IMR-90 (cell line): Measurements from ENCODE around the gene NHLRC3. TPM values are rescaled to one million over a fixed set of nuclear protein-coding genes. Genes with fewer than 3 reads are reported as not detected.

Source experiments
- ATAC-seq: fragments of 200-7000 bp; cut with Tn5 transposase; 2 replicates; pipeline ENCODE4 v1.9.1; 2020; ENCODE audit warnings: low read depth, mild to moderate bottlenecking, moderate library complexity
- BruUV-seq: library from RNA; stranded (reverse); fragments of 400-500 nt; replicated peaks from 2 replicates; lab custom pipeline; 2021; lab: Mats Ljungman, UMichigan
- CTCF ChIA-PET: fragments of 300-600 bp; formaldehyde crosslinking; extraction: SDS; loops from one replicate; lab custom pipeline; 2021; ENCODE audit warnings: antibody characterized with exemption; lab: Yijun Ruan, JAX
- POLR2A ChIA-PET: fragments of 300-600 bp; sonication (Branson Sonifier 250); formaldehyde crosslinking; loops from one replicate; lab custom pipeline; 2022; ENCODE audit warnings: antibody characterized with exemption; ENCODE audit not compliant: unreplicated experiment; lab: Charles Lee
- DNase-seq: peaks from one replicate; pipeline ENCODE4 v3.0.0; 2013
- H2AFZ ChIP-seq: replicated peaks from 2 replicates; pipeline ENCODE3; 2013; ENCODE audit warnings: low read length, mild to moderate bottlenecking; ENCODE audit not compliant: poor library complexity
- H2AK5ac ChIP-seq: 2 replicates; pipeline ENCODE4 v1.6.1; 2013; ENCODE audit warnings: low read depth, low read length, inconsistent platforms
- H2AK9ac ChIP-seq: replicated peaks from 2 replicates; pipeline ENCODE3; 2013; ENCODE audit warnings: mild to moderate bottlenecking, low read depth, low read length, moderate library complexity; ENCODE audit not compliant: poor library complexity
- H2BK120ac ChIP-seq: 2 replicates; pipeline ENCODE4 v1.6.1; 2013; ENCODE audit warnings: low read depth, low read length, inconsistent platforms
- H2BK15ac ChIP-seq: 3 replicates; pipeline ENCODE4 v1.6.1; 2013; ENCODE audit warnings: low read depth, low read length, inconsistent platforms
- H2BK20ac ChIP-seq: 2 replicates; pipeline ENCODE4 v1.6.1; 2013; ENCODE audit warnings: low read depth, mild to moderate bottlenecking, inconsistent platforms, low read length, moderate library complexity
- H2BK5ac ChIP-seq: 2 replicates; pipeline ENCODE4 v1.6.1; 2013; ENCODE audit warnings: mild to moderate bottlenecking, low read depth, low read length, inconsistent platforms; ENCODE audit not compliant: poor library complexity, severe bottlenecking
- H3K14ac ChIP-seq: replicated peaks from 2 replicates; pipeline ENCODE4 v1.6.1; 2013; ENCODE audit warnings: low read depth, low read length, inconsistent platforms
- H3K18ac ChIP-seq: 2 replicates; pipeline ENCODE4 v1.6.1; 2013; ENCODE audit warnings: low read depth, low read length, control low read depth
- H3K23ac ChIP-seq: 2 replicates; pipeline ENCODE4 v1.6.1; 2013; ENCODE audit warnings: low read depth, low read length, inconsistent platforms
- H3K27ac ChIP-seq: 2 replicates; pipeline ENCODE4 v1.5.1; 2013; ENCODE audit warnings: mild to moderate bottlenecking, control low read depth, low read length; ENCODE audit not compliant: insufficient read depth
- H3K27me3 ChIP-seq: 2 replicates; pipeline ENCODE4 v1.6.1; 2013; ENCODE audit warnings: low read length; ENCODE audit not compliant: control insufficient read depth, insufficient read depth
- H3K36me3 ChIP-seq: 2 replicates; pipeline ENCODE4 v1.6.1; 2013; ENCODE audit warnings: low read length, mixed read lengths; ENCODE audit not compliant: control insufficient read depth, insufficient read depth
- H3K4ac ChIP-seq: 2 replicates; pipeline ENCODE4 v1.6.1; 2013; ENCODE audit warnings: low read depth, low read length, inconsistent platforms
- H3K4me1 ChIP-seq: 2 replicates; pipeline ENCODE4 v1.6.1; 2013; ENCODE audit warnings: low read length, mixed read lengths; ENCODE audit not compliant: control insufficient read depth, insufficient read depth
- H3K4me2 ChIP-seq: 2 replicates; pipeline ENCODE4 v1.6.1; 2013; ENCODE audit warnings: low read depth, mild to moderate bottlenecking, control low read depth, low read length, moderate library complexity
- H3K4me3 ChIP-seq: 2 replicates; pipeline ENCODE4 v1.5.1; 2013; ENCODE audit warnings: low read depth, mild to moderate bottlenecking, control low read depth, low read length, moderate library complexity; ENCODE audit not compliant: insufficient read depth
- H3K56ac ChIP-seq: 2 replicates; pipeline ENCODE4 v1.6.1; 2013; ENCODE audit warnings: low read length, inconsistent platforms; ENCODE audit not compliant: insufficient read depth; ENCODE audit errors: extremely low read depth
- H3K79me1 ChIP-seq, 2 experiments: 2 replicates each; pipeline ENCODE4 v1.6.1; 2013; ENCODE audit warnings: low read length in 2 of 2, inconsistent platforms in 1 of 2, low read depth in 1 of 2
- H3K9ac ChIP-seq: 2 replicates; pipeline ENCODE4 v1.6.1; 2013; ENCODE audit warnings: low read depth, low read length, control low read depth
- H3K9me1 ChIP-seq: 2 replicates; pipeline ENCODE4 v1.6.1; 2013; ENCODE audit warnings: low read length, inconsistent platforms; ENCODE audit not compliant: insufficient read depth
- H3K9me3 ChIP-seq: 2 replicates; pipeline ENCODE4 v1.6.1; 2013; ENCODE audit warnings: low read length; ENCODE audit not compliant: control insufficient read depth, insufficient read depth
- H4K20me1 ChIP-seq: 2 replicates; pipeline ENCODE4 v1.6.1; 2013; ENCODE audit warnings: low read length, inconsistent platforms; ENCODE audit not compliant: insufficient read depth
- H4K5ac ChIP-seq: 2 replicates; pipeline ENCODE4 v1.6.1; 2013; ENCODE audit warnings: mild to moderate bottlenecking, low read depth, low read length, control low read depth
- H4K8ac ChIP-seq, 2 experiments: 2 replicates each; pipeline ENCODE4 v1.6.1; 2013; ENCODE audit warnings: low read depth in 2 of 2, low read length in 2 of 2, control low read depth in 1 of 2, inconsistent platforms in 1 of 2
- H4K91ac ChIP-seq: 2 replicates; pipeline ENCODE4 v1.6.1; 2013; ENCODE audit warnings: low read depth, low read length, inconsistent platforms; ENCODE audit not compliant: insufficient read depth
- BHLHE40 ChIP-seq: fragments of 150-350 bp; IDR thresholded peaks from 2 replicates; pipeline ENCODE4 v1.6.1; 2016; ENCODE audit warnings: mild to moderate bottlenecking, low read depth, low read length
- CEBPB ChIP-seq: IDR thresholded peaks from 2 replicates; pipeline ENCODE4 v1.6.1; 2012; ENCODE audit warnings: low read depth, low read length, improper control_type of control experiment
- CHD1 ChIP-seq: IDR thresholded peaks from 2 replicates; pipeline ENCODE4 v1.6.1; 2012; ENCODE audit warnings: low read depth, low read length, improper control_type of control experiment
- FOS ChIP-seq: fragments of 150-350 bp; IDR thresholded peaks from 2 replicates; pipeline ENCODE4 v1.6.1; 2016; ENCODE audit warnings: low read depth, low read length
- MAFK ChIP-seq: IDR thresholded peaks from 2 replicates; pipeline ENCODE4 v1.6.1; 2012; ENCODE audit warnings: low read depth, low read length, improper control_type of control experiment
- MAZ ChIP-seq: IDR thresholded peaks from 2 replicates; pipeline ENCODE4 v1.6.1; 2012; ENCODE audit warnings: low read depth, mild to moderate bottlenecking, low read length, improper control_type of control experiment, moderate library complexity, borderline replicate concordance
- MXI1 ChIP-seq: IDR thresholded peaks from 2 replicates; pipeline ENCODE4 v1.6.1; 2012; ENCODE audit warnings: low read depth, mild to moderate bottlenecking, low read length, moderate library complexity, borderline replicate concordance
- NFE2L2 ChIP-seq: fragments of 150-350 bp; IDR thresholded peaks from 2 replicates; pipeline ENCODE4 v1.6.1; 2016; ENCODE audit warnings: low read depth, mild to moderate bottlenecking, low read length
- POLR2A ChIP-seq: IDR thresholded peaks from 2 replicates; pipeline ENCODE4 v1.6.1; 2012; ENCODE audit warnings: mild to moderate bottlenecking, low read depth, low read length
- RAD21 ChIP-seq: IDR thresholded peaks from 2 replicates; pipeline ENCODE4 v1.6.1; 2012; ENCODE audit warnings: low read length, improper control_type of control experiment
- RCOR1 ChIP-seq: IDR thresholded peaks from 2 replicates; pipeline ENCODE4 v1.6.1; 2012; ENCODE audit warnings: mild to moderate bottlenecking, low read length, improper control_type of control experiment; ENCODE audit not compliant: insufficient replicate concordance
- RFX5 ChIP-seq: IDR thresholded peaks from 2 replicates; pipeline ENCODE4 v1.8.0; 2012; ENCODE audit warnings: low read depth, mild to moderate bottlenecking, low read length, moderate library complexity
- SMC3 ChIP-seq: fragments of 150-350 bp; IDR thresholded peaks from 2 replicates; pipeline ENCODE4 v1.6.1; 2016; ENCODE audit warnings: low read depth, mild to moderate bottlenecking, antibody characterized with exemption, low read length, moderate library complexity
- WGBS, 2 experiments: methylation state at CpG; one replicate each; pipeline versions ENCODE4 v1.1.5 to v1.1.7; 2013; ENCODE audit warnings: missing lambda C conversion rate in 2 of 2; ENCODE audit not compliant: insufficient read length in 1 of 2; ENCODE audit errors: extremely low coverage in 2 of 2; 5-methylcytosine and 5-hydroxymethylcytosine counted together
- dilution Hi-C: fragments of 300-500 bp; cut with HindIII; formaldehyde crosslinking; loops from one replicate; pipeline ENCODE4 v1.14.3; 2018; ENCODE audit warnings: low sequenced_read_pairs; ENCODE audit not compliant: unreplicated experiment
- in situ Hi-C: fragments of 300-500 bp; cut with MboI; formaldehyde crosslinking; loops from 3 replicates; pipeline ENCODE4 v1.14.3; 2019; ENCODE audit warnings: low sequenced_read_pairs, inconsistent platforms, mixed read lengths
- intact Hi-C: fragments of 100-400 bp; cut with micrococcal nuclease; formaldehyde crosslinking; loops from 2 replicates; pipeline ENCODE4 v1.10.0; 2022
- polyA plus RNA-seq, 3 experiments: library from polyadenylated mRNA; depleted of rRNA; stranded (reverse); fragments of >200 nt; gene quantifications; 2 replicates each; pipeline ENCODE4 v1.2.3, GENCODE V29; 2012; ENCODE audit warnings: low replicate concordance in 1 of 3
- total RNA-seq: library from RNA; depleted of rRNA; stranded (reverse); fragments of >200 nt; gene quantifications from 2 replicates; pipeline ENCODE4 v1.2.3, GENCODE V29; 2012
- TF ChIP-seq, protein P1 (sequence below): fragments of 150-350 bp; IDR thresholded peaks from 2 replicates; pipeline ENCODE4 v1.6.1; 2016; ENCODE audit warnings: low read depth, mild to moderate bottlenecking, low read length, moderate library complexity, borderline replicate concordance
- TF ChIP-seq, protein P2 (sequence below): conservative IDR thresholded peaks from 2 replicates; pipeline ENCODE4 v1.5.1; 2012; ENCODE audit warnings: mild to moderate bottlenecking, low read depth, low read length, improper control_type of control experiment
- TF ChIP-seq, protein P3 (sequence below): fragments of 150-350 bp; IDR thresholded peaks from 2 replicates; pipeline ENCODE4 v1.6.1; 2017; ENCODE audit warnings: mild to moderate bottlenecking, antibody characterized with exemption, low read length, low read depth

Gene NHLRC3
- total and polyA plus RNA-seq, 2 of the 4 experiments (the other 2 are of a cell fraction): 3.0 to 4.2 TPM

DNA sequence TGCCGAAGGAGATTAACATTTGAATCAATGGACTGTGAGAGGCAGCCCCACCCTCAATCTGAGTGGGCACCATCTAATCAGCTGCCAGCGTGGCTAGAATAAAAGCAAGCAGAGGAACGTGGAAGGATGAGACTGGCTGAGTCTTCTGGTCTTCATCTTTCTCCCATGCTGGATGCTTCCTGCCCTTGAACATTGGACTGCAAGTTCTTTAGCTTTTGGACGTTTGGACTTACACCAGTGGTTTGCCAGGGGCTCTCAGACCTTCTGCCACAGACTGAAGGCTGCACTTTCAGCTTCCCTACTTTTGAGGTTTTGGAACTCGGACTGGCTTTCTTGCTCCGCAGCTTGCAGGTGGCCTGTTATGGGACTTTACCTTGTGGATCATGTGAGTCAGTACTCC is 14.7 kb downstream of the NHLRC3 start:
- intact Hi-C loops: loop anchor here (5.0 kb wide), 1 partner anchor 214 kb away; no protein-coding TSS in a partner anchor

More for the DNA sequence above, 14.7 kb downstream of the NHLRC3 start:
- dilution Hi-C loops: no loop called here
- no peaks in the 10 kb centered on the region for H3K79me1 ChIP-seq
- H4K20me1 ChIP-seq: no peaks in the 10 kb centered on the region
- no peak overlapping the region for H4K91ac ChIP-seq
- no peak overlapping the region for H3K9ac ChIP-seq
- no peaks in the 10 kb centered on the region for H3K27me3 ChIP-seq
- H3K23ac ChIP-seq: no peak overlapping the region
- no peak overlapping the region for H2AK5ac ChIP-seq
- no peak overlapping the region for H2BK120ac ChIP-seq
- H3K18ac ChIP-seq: no peak overlapping the region
- H3K9me1 ChIP-seq: no peaks in the 10 kb centered on the region
- ChIA-PET CTCF (interaction anchor here (0.9 kb wide), 1 partner anchor 559 kb away, joined by 3 read pairs; no protein-coding TSS in a partner anchor), POLR2A (no interaction called here)
- no peak overlapping the region for H2BK20ac ChIP-seq
- no peak overlapping the region for H3K4ac ChIP-seq
- no peak overlapping the region for H3K56ac ChIP-seq
- in situ Hi-C loops: loop anchor here (5.0 kb wide), 1 partner anchor 564 kb away; no protein-coding TSS in a partner anchor
- ATAC-seq (no peak), DNase-seq (no peak)
- H3K14ac ChIP-seq: no peak overlapping the region
- no peak overlapping the region for H2AK9ac ChIP-seq
- H2BK5ac ChIP-seq: no peak overlapping the region
- no peak overlapping the region for H4K8ac ChIP-seq
- BruUV-seq: no TSS peak
- 85% methylated on average over 3 of the region's 6 CpGs; no CpG with 5 or more reads in 1 of the 2 experiments for WGBS, 2 experiments
- H2BK15ac ChIP-seq: no peak overlapping the region
- H3K36me3 ChIP-seq: 0 out of 2 replicates have a peak, but pooled peaks cover 2% of the 10 kb centered on the region
- no peak overlapping the region for H3K4me2 ChIP-seq
- H3K4me1 ChIP-seq: no peaks in the 10 kb centered on the region
- H3K4me3 ChIP-seq: no peak overlapping the region
- H2AFZ ChIP-seq: no peak overlapping the region
- H3K27ac ChIP-seq: no peak overlapping the region
- no peak for TF ChIP-seq MAFK
- TF ChIP-seq CEBPB: no peak
- no peak for TF ChIP-seq MXI1
- TF ChIP-seq, protein P1, sequence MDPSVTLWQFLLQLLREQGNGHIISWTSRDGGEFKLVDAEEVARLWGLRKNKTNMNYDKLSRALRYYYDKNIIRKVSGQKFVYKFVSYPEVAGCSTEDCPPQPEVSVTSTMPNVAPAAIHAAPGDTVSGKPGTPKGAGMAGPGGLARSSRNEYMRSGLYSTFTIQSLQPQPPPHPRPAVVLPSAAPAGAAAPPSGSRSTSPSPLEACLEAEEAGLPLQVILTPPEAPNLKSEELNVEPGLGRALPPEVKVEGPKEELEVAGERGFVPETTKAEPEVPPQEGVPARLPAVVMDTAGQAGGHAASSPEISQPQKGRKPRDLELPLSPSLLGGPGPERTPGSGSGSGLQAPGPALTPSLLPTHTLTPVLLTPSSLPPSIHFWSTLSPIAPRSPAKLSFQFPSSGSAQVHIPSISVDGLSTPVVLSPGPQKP: no peak
- TF ChIP-seq, protein P2, sequence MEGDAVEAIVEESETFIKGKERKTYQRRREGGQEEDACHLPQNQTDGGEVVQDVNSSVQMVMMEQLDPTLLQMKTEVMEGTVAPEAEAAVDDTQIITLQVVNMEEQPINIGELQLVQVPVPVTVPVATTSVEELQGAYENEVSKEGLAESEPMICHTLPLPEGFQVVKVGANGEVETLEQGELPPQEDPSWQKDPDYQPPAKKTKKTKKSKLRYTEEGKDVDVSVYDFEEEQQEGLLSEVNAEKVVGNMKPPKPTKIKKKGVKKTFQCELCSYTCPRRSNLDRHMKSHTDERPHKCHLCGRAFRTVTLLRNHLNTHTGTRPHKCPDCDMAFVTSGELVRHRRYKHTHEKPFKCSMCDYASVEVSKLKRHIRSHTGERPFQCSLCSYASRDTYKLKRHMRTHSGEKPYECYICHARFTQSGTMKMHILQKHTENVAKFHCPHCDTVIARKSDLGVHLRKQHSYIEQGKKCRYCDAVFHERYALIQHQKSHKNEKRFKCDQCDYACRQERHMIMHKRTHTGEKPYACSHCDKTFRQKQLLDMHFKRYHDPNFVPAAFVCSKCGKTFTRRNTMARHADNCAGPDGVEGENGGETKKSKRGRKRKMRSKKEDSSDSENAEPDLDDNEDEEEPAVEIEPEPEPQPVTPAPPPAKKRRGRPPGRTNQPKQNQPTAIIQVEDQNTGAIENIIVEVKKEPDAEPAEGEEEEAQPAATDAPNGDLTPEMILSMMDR: no peak
- TF ChIP-seq, protein P3, sequence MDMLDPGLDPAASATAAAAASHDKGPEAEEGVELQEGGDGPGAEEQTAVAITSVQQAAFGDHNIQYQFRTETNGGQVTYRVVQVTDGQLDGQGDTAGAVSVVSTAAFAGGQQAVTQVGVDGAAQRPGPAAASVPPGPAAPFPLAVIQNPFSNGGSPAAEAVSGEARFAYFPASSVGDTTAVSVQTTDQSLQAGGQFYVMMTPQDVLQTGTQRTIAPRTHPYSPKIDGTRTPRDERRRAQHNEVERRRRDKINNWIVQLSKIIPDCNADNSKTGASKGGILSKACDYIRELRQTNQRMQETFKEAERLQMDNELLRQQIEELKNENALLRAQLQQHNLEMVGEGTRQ: no peak
- TF ChIP-seq FOS: no peak
- TF ChIP-seq POLR2A: no peak
- no peak for TF ChIP-seq RFX5
- TF ChIP-seq RCOR1: no peak
- TF ChIP-seq SMC3: no peak
- no peak for TF ChIP-seq MAZ
- TF ChIP-seq NFE2L2: no peak
- no peak for TF ChIP-seq RAD21
- TF ChIP-seq BHLHE40: no peak
- TF ChIP-seq CHD1: no peak
- H3K9me3 ChIP-seq: no peaks in the 10 kb centered on the region
- H4K5ac ChIP-seq: no peak overlapping the region
